B cell (primary cell): ENCODE measurements around the gene MIOX.

Source experiments
- CTCF ChIP-seq: fragments of 200-600 bp; IDR thresholded peaks from one replicate; pipeline ENCODE4 v1.8.0; 2022; ENCODE audit warnings: antibody characterized with exemption, mild to moderate bottlenecking
- EZH2 ChIP-seq: IDR thresholded peaks from 2 replicates; pipeline ENCODE4 v1.6.1; 2012; ENCODE audit warnings: borderline replicate concordance, low read depth, mild to moderate bottlenecking, moderate library complexity, low read length; ENCODE audit not compliant: insufficient read depth, poor library complexity, severe bottlenecking

DNA sequence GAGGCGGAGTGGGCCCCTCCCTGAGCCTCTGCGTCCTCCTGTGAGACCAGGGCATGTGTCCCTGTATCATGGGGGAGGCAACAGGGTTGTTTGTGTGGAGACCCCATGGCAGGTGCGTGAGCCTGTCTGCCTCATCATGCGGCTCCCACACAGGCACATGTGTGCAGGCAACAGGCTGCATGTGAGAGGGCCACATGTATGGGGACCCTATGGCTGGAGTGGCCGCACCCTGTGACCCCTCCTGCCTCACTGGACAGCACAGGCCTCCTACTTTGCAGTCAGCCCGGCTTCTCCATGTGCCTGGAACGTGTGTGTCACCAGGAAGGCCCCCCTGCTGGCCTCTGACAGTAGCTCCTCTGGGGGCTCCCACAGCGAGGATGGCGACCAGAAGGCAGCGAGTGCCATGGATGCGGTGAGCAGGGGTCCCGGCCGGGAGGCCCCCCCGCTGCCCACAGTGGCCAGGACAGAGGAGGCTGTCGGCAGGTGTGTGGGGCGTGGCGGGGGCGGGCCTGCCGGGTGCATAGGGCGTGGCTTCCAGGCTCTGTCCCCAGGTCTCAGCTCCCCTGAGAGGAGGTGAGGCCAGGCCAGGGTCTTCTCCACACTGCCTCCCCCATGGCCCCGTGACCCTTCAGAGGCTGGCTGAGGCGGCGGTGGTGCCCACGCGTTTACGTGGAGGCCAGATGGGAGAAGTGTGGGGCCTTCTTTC is 46.0 kb upstream of the MIOX start:
- no peak for TF ChIP-seq CTCF
- TF ChIP-seq EZH2: no peak
